DND-41 (cell line): ENCODE data around the gene DOCK3.
"Not testable (repeated sequence)": the region's sequence is repeated elsewhere in the genome, so short reads cannot be mapped to it uniquely, and the experiment has no call there.

ENCODE experiments used
- EZH2 ChIP-seq: IDR thresholded peaks from 3 replicates; pipeline ENCODE4 v1.6.1; 2012; ENCODE audit warnings: borderline replicate concordance, low read depth, mild to moderate bottlenecking, moderate library complexity, low read length, inconsistent platforms; ENCODE audit not compliant: severe bottlenecking
- TF ChIP-seq, protein P1 (sequence below): IDR thresholded peaks from 2 replicates; pipeline ENCODE4 v1.5.1; 2012; ENCODE audit warnings: borderline replicate concordance, low read length, moderate library complexity, mild to moderate bottlenecking; ENCODE audit not compliant: poor library complexity, severe bottlenecking; ENCODE audit errors: extremely low read depth

DNA sequence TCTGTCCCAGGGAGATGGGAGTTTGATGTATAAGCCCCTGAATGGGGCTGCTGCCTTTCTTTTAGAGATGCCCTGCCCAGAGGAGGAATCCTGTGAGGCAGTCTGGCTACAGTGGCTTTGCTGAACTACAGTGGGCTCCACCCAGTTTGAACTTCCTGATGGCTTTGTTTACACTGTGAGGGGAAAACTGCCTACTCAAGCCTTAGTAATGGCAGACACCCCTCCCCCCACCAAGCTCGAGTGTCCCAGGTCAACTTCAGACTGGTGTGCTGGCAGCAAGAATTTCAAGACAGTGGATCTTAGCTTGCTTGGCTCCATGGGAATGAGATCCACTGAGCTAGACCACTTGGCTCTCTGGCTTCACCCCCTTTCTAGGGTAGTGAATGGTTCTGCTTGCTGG, 226.4 kb downstream of the DOCK3 start:
- TF ChIP-seq, protein P1, sequence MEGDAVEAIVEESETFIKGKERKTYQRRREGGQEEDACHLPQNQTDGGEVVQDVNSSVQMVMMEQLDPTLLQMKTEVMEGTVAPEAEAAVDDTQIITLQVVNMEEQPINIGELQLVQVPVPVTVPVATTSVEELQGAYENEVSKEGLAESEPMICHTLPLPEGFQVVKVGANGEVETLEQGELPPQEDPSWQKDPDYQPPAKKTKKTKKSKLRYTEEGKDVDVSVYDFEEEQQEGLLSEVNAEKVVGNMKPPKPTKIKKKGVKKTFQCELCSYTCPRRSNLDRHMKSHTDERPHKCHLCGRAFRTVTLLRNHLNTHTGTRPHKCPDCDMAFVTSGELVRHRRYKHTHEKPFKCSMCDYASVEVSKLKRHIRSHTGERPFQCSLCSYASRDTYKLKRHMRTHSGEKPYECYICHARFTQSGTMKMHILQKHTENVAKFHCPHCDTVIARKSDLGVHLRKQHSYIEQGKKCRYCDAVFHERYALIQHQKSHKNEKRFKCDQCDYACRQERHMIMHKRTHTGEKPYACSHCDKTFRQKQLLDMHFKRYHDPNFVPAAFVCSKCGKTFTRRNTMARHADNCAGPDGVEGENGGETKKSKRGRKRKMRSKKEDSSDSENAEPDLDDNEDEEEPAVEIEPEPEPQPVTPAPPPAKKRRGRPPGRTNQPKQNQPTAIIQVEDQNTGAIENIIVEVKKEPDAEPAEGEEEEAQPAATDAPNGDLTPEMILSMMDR, result not testable (repeated sequence)
- not testable (repeated sequence) for TF ChIP-seq EZH2
